Astrocyte of the spinal cord (primary cell): ENCODE results near the gene MOCS2.

Experiments used
- DNase-seq: peaks from one replicate; pipeline ENCODE4 v3.0.0; 2011; ENCODE audit warnings: low read depth, low spot score
- H3K4me3 ChIP-seq: 2 replicates; pipeline ENCODE4 v1.5.1; 2011; ENCODE audit warnings: low read depth, mild to moderate bottlenecking, low read length, moderate library complexity
- CTCF ChIP-seq: IDR thresholded peaks from 2 replicates; pipeline ENCODE4 v1.5.1; 2012; ENCODE audit warnings: low read depth, mild to moderate bottlenecking, low read length, inconsistent platforms
- in situ Hi-C: cut with HindIII; loops from 2 replicates; pipeline ENCODE4 v1.10.0; 2017; ENCODE audit warnings: low sequenced_read_pairs

Gene MOCS2

GRCh38 chr5:53076014-53076583 is 33.5 kb downstream of the MOCS2 start:
- no peak for TF ChIP-seq CTCF
- H3K4me3 ChIP-seq: no peak overlapping the region
- in situ Hi-C loops: no loop called here
- no peak for DNase-seq

GRCh38 chr5:53073348-53073747 is 36.2 kb downstream of the MOCS2 start:
- no peak for DNase-seq
- in situ Hi-C loops: no loop called here
- TF ChIP-seq CTCF: no peak
- H3K4me3 ChIP-seq: no peak overlapping the region

- no peak for DNase-seq
- TF ChIP-seq CTCF: no peak
- in situ Hi-C loops: no loop called here
- no peak overlapping the region for H3K4me3 ChIP-seq
These were observed 37.8 kb downstream of the MOCS2 start for GRCh38 chr5:53071738-53072137.

- TF ChIP-seq CTCF: no peak
- DNase-seq: no peak
- H3K4me3 ChIP-seq: no peak overlapping the region
- in situ Hi-C loops: no loop called here
These were observed 38.3 kb downstream of the MOCS2 start for GRCh38 chr5:53071298-53071697.

GRCh38 chr5:53069626-53070025 is 39.9 kb downstream of the MOCS2 start:
- TF ChIP-seq CTCF: no peak
- peak; percentile 95 for DNase-seq
- H3K4me3 ChIP-seq: no peak overlapping the region
- in situ Hi-C loops: no loop called here

- DNase-seq: no peak
- in situ Hi-C loops: no loop called here
- H3K4me3 ChIP-seq: no peak overlapping the region
- TF ChIP-seq CTCF: no peak
These were observed 41.2 kb downstream of the MOCS2 start for GRCh38 chr5:53068291-53068836.
